CD1c-positive myeloid dendritic cell (primary cell): Measurements from ENCODE around the gene ESRP2.

Source experiments
- DNase-seq: peaks from one replicate; pipeline ENCODE4 v3.0.0-alpha.2; 2016; ENCODE audit errors: extremely low spot score

The ESRP2 gene

GRCh38 chr16:68237243-68238028 lies 1.5 kb upstream of the ESRP2 start:
- peak; percentile 97 for DNase-seq

GRCh38 chr16:68236826-68237242 lies 907 bp upstream of the ESRP2 start:
- no peak for DNase-seq

GRCh38 chr16:68236137-68236825 lies 354 bp upstream of the ESRP2 start:
- DNase-seq, result peak; percentile 30

- no peak for DNase-seq
Observed at GRCh38 chr16:68235108-68235886, 630 bp downstream of the ESRP2 start.

- no peak for DNase-seq
Observed at GRCh38 chr16:68234188-68235107, 1.5 kb downstream of the ESRP2 start.

GRCh38 chr16:68233835-68234187 lies 2.1 kb downstream of the ESRP2 start:
- DNase-seq, result no peak

- DNase-seq, result no peak
Observed at GRCh38 chr16:68233085-68233834, 2.7 kb downstream of the ESRP2 start.

GRCh38 chr16:68232335-68232734 lies 3.6 kb downstream of the ESRP2 start:
- DNase-seq, result no peak

- DNase-seq, result no peak
Observed at GRCh38 chr16:68231384-68232136, 4.4 kb downstream of the ESRP2 start.

- DNase-seq, result no peak
Observed at GRCh38 chr16:68230956-68231355, 5.0 kb downstream of the ESRP2 start.

GRCh38 chr16:68230176-68230571 lies 5.8 kb downstream of the ESRP2 start:
- DNase-seq, result no peak

- peak; percentile 62 for DNase-seq
Observed at GRCh38 chr16:68229431-68230175, 6.3 kb downstream of the ESRP2 start.

GRCh38 chr16:68228652-68229051 lies 7.3 kb downstream of the ESRP2 start:
- DNase-seq, result no peak

GRCh38 chr16:68227850-68228553 lies 7.9 kb downstream of the ESRP2 start:
- DNase-seq, result peak; percentile 29

- DNase-seq, result no peak
Observed at GRCh38 chr16:68227183-68227793, 8.6 kb downstream of the ESRP2 start.

- DNase-seq, result no peak
Observed at GRCh38 chr16:68226116-68226515, 9.8 kb downstream of the ESRP2 start.

GRCh38 chr16:68223072-68223471 lies 12.9 kb downstream of the ESRP2 start:
- DNase-seq, result no peak

- no peak for DNase-seq
Observed at GRCh38 chr16:68219725-68220351, 16.1 kb downstream of the ESRP2 start.
